Measurements from ENCODE around the gene ATM.

Gene ATM

GRCh38 chr11:108226036-108226435 lies 3.2 kb downstream of the ATM start:
- no peak overlapping the region for H3K27ac ChIP-seq (ENCODE audit: insufficient read depth in 1 of 2, low read depth in 1 of 2, low read length in 2 of 2, poor library complexity in 1 of 2, severe bottlenecking in 2 of 2)
- DNase-seq = no peak
- no peaks in the 10 kb centered on the region for H3K27me3 ChIP-seq (replicated peaks in 2 of 5; ENCODE audit: control insufficient read depth in 4 of 5, insufficient read depth in 5 of 5, low read length in 4 of 5)
- no peak overlapping the region for H3K4me3 ChIP-seq (ENCODE audit: control insufficient read depth in 1 of 7, extremely low read depth in 1 of 7, insufficient read depth in 4 of 7, low read depth in 2 of 7, low read length in 6 of 7)
- WGBS (ENCODE audit: insufficient coverage) = no CpG with 5 or more reads among the region's 2 CpGs
- ChIA-PET POLR2A (interaction anchor here (0.6 to 0.7 kb wide), 2 partner anchors 35 to 304 kb away, joined by 3 to 4 read pairs; no protein-coding TSS in a partner anchor), CTCF (interaction anchor here (0.6 kb wide), 1 partner anchor 420 kb away, joined by 3 read pairs; no protein-coding TSS in a partner anchor)
- peaks cover 0 to 18% (median 7%) of the 10 kb centered on the region in 4 experiments for H3K36me3 ChIP-seq (ENCODE audit: control insufficient read depth in 4 of 4, insufficient read depth in 4 of 4, low read length in 3 of 4)
- H3K4me1 ChIP-seq (ENCODE audit: control extremely low read depth in 1 of 4, control insufficient read depth in 4 of 4, insufficient read depth in 4 of 4, low read length in 3 of 4) = peaks cover 15 to 30% (median 26%) of the 10 kb centered on the region in 4 experiments
- no peaks in the 10 kb centered on the region for H3K9me3 ChIP-seq (ENCODE audit: control extremely low read depth in 1 of 5, control insufficient read depth in 4 of 5, insufficient read depth in 2 of 5, low read depth in 1 of 5, low read length in 4 of 5)

GRCh38 chr11:108228251-108228650 lies 5.4 kb downstream of the ATM start:
- CTCF ChIA-PET = interaction anchor here (1.2 kb wide), 1 partner anchor 9 kb away, joined by 5 read pairs; no protein-coding TSS in a partner anchor
- WGBS (ENCODE audit: insufficient coverage) = no CpG with 5 or more reads among the region's 2 CpGs
- H3K4me3 ChIP-seq (ENCODE audit: control insufficient read depth in 1 of 7, extremely low read depth in 1 of 7, insufficient read depth in 4 of 7, low read depth in 2 of 7, low read length in 6 of 7) = no peak overlapping the region

GRCh38 chr11:108233277-108233945 lies 10.5 kb downstream of the ATM start:
- Histone ChIP-seq H3K4me3 (ENCODE audit: control insufficient read depth in 1 of 7, extremely low read depth in 1 of 7, insufficient read depth in 4 of 7, low read depth in 2 of 7, low read length in 6 of 7) (no peak overlapping the region), H3K27ac (ENCODE audit: insufficient read depth in 1 of 2, low read depth in 1 of 2, low read length in 2 of 2, poor library complexity in 1 of 2, severe bottlenecking in 2 of 2) (no peak overlapping the region), H3K36me3 (ENCODE audit: control insufficient read depth in 4 of 4, insufficient read depth in 4 of 4, low read length in 3 of 4) (peaks cover 0 to 49% (median 12%) of the 10 kb centered on the region in 4 experiments), H3K27me3 (replicated peaks in 2 of 5; ENCODE audit: control insufficient read depth in 4 of 5, insufficient read depth in 5 of 5, low read length in 4 of 5) (no peaks in the 10 kb centered on the region), H3K4me1 (ENCODE audit: control extremely low read depth in 1 of 4, control insufficient read depth in 4 of 4, insufficient read depth in 4 of 4, low read length in 3 of 4) (peaks cover 9 to 17% (median 12%) of the 10 kb centered on the region in 4 experiments), H3K9me3 (ENCODE audit: control extremely low read depth in 1 of 5, control insufficient read depth in 4 of 5, insufficient read depth in 2 of 5, low read depth in 1 of 5, low read length in 4 of 5) (no peaks in the 10 kb centered on the region)
- no CpG with 5 or more reads among the region's 2 CpGs for WGBS (ENCODE audit: insufficient coverage)
- ChIA-PET CTCF (interaction anchor here (1.2 kb wide), 1 partner anchor 10 kb away, joined by 3 read pairs; the partner anchor contains the start of gene ATM), POLR2A (interaction anchor here (0.5 kb wide), 1 partner anchor 20 kb away, joined by 3 read pairs; no protein-coding TSS in a partner anchor)
- no peak for DNase-seq

More at GRCh38 chr11:108228251-108228650, 5.4 kb downstream of the ATM start:
- no peak overlapping the region for H3K27ac ChIP-seq (ENCODE audit: insufficient read depth in 1 of 2, low read depth in 1 of 2, low read length in 2 of 2, poor library complexity in 1 of 2, severe bottlenecking in 2 of 2)
- peaks cover 0 to 37% (median 12%) of the 10 kb centered on the region in 4 experiments for H3K36me3 ChIP-seq (ENCODE audit: control insufficient read depth in 4 of 4, insufficient read depth in 4 of 4, low read length in 3 of 4)
- H3K4me1 ChIP-seq (ENCODE audit: control extremely low read depth in 1 of 4, control insufficient read depth in 4 of 4, insufficient read depth in 4 of 4, low read length in 3 of 4) = peaks cover 10 to 20% (median 18%) of the 10 kb centered on the region in 4 experiments
- no peaks in the 10 kb centered on the region for H3K27me3 ChIP-seq (replicated peaks in 2 of 5; ENCODE audit: control insufficient read depth in 4 of 5, insufficient read depth in 5 of 5, low read length in 4 of 5)
- POLR2A ChIA-PET = no interaction called here
- no peaks in the 10 kb centered on the region for H3K9me3 ChIP-seq (ENCODE audit: control extremely low read depth in 1 of 5, control insufficient read depth in 4 of 5, insufficient read depth in 2 of 5, low read depth in 1 of 5, low read length in 4 of 5)
- DNase-seq = no peak

GRCh38 chr11:108235192-108235591 lies 12.3 kb downstream of the ATM start:
- no CpG with 5 or more reads among the region's 1 CpG for WGBS (ENCODE audit: insufficient coverage)
- H3K27ac ChIP-seq (ENCODE audit: insufficient read depth in 1 of 2, low read depth in 1 of 2, low read length in 2 of 2, poor library complexity in 1 of 2, severe bottlenecking in 2 of 2) = no peak overlapping the region
- no peaks in the 10 kb centered on the region for H3K27me3 ChIP-seq (replicated peaks in 2 of 5; ENCODE audit: control insufficient read depth in 4 of 5, insufficient read depth in 5 of 5, low read length in 4 of 5)
- H3K4me3 ChIP-seq (ENCODE audit: control insufficient read depth in 1 of 7, extremely low read depth in 1 of 7, insufficient read depth in 4 of 7, low read depth in 2 of 7, low read length in 6 of 7) = no peak overlapping the region
- ChIA-PET POLR2A (no interaction called here), CTCF (interaction anchor here (2.7 kb wide), 1 partner anchor 17 kb away, joined by 9 read pairs; no protein-coding TSS in a partner anchor)
- no peaks in the 10 kb centered on the region for H3K9me3 ChIP-seq (ENCODE audit: control extremely low read depth in 1 of 5, control insufficient read depth in 4 of 5, insufficient read depth in 2 of 5, low read depth in 1 of 5, low read length in 4 of 5)
- H3K36me3 ChIP-seq (ENCODE audit: control insufficient read depth in 4 of 4, insufficient read depth in 4 of 4, low read length in 3 of 4) = peaks cover 2 to 41% (median 8%) of the 10 kb centered on the region in 4 experiments
- H3K4me1 ChIP-seq (ENCODE audit: control extremely low read depth in 1 of 4, control insufficient read depth in 4 of 4, insufficient read depth in 4 of 4, low read length in 3 of 4) = peaks cover 9 to 22% (median 12%) of the 10 kb centered on the region in 4 experiments
- no peak for DNase-seq

GRCh38 chr11:108235633-108236032 lies 12.8 kb downstream of the ATM start:
- DNase-seq = no peak
- Histone ChIP-seq H3K4me1 (ENCODE audit: control extremely low read depth in 1 of 4, control insufficient read depth in 4 of 4, insufficient read depth in 4 of 4, low read length in 3 of 4) (peaks cover 9 to 22% (median 12%) of the 10 kb centered on the region in 4 experiments), H3K27ac (ENCODE audit: insufficient read depth in 1 of 2, low read depth in 1 of 2, low read length in 2 of 2, poor library complexity in 1 of 2, severe bottlenecking in 2 of 2) (no peak overlapping the region), H3K4me3 (ENCODE audit: control insufficient read depth in 1 of 7, extremely low read depth in 1 of 7, insufficient read depth in 4 of 7, low read depth in 2 of 7, low read length in 6 of 7) (no peak overlapping the region), H3K36me3 (ENCODE audit: control insufficient read depth in 4 of 4, insufficient read depth in 4 of 4, low read length in 3 of 4) (peaks cover 4 to 39% (median 8%) of the 10 kb centered on the region in 4 experiments), H3K9me3 (ENCODE audit: control extremely low read depth in 1 of 5, control insufficient read depth in 4 of 5, insufficient read depth in 2 of 5, low read depth in 1 of 5, low read length in 4 of 5) (no peaks in the 10 kb centered on the region), H3K27me3 (replicated peaks in 2 of 5; ENCODE audit: control insufficient read depth in 4 of 5, insufficient read depth in 5 of 5, low read length in 4 of 5) (no peaks in the 10 kb centered on the region)
- ChIA-PET POLR2A (no interaction called here), CTCF (interaction anchor here (1.5 to 2.7 kb wide), 2 partner anchors 13 to 17 kb away, joined by 5 to 9 read pairs; partner anchors contain the start of genes ATM and NPAT)
- WGBS (ENCODE audit: insufficient coverage) = no CpG with 5 or more reads among the region's 2 CpGs

- 88% methylated on average over 1 of the region's 1 CpG for WGBS (ENCODE audit: insufficient coverage)
- Histone ChIP-seq H3K4me3 (ENCODE audit: control insufficient read depth in 1 of 7, extremely low read depth in 1 of 7, insufficient read depth in 4 of 7, low read depth in 2 of 7, low read length in 6 of 7) (peak overlapping the region in 1 of 7 experiments; percentile 28), H3K27me3 (replicated peaks in 2 of 5; ENCODE audit: control insufficient read depth in 4 of 5, insufficient read depth in 5 of 5, low read length in 4 of 5) (no peaks in the 10 kb centered on the region), H3K36me3 (ENCODE audit: control insufficient read depth in 4 of 4, insufficient read depth in 4 of 4, low read length in 3 of 4) (peaks cover 0 to 33% (median 6%) of the 10 kb centered on the region in 4 experiments), H3K4me1 (ENCODE audit: control extremely low read depth in 1 of 4, control insufficient read depth in 4 of 4, insufficient read depth in 4 of 4, low read length in 3 of 4) (peaks cover 9 to 22% (median 12%) of the 10 kb centered on the region in 4 experiments), H3K9me3 (ENCODE audit: control extremely low read depth in 1 of 5, control insufficient read depth in 4 of 5, insufficient read depth in 2 of 5, low read depth in 1 of 5, low read length in 4 of 5) (no peaks in the 10 kb centered on the region), H3K27ac (ENCODE audit: insufficient read depth in 1 of 2, low read depth in 1 of 2, low read length in 2 of 2, poor library complexity in 1 of 2, severe bottlenecking in 2 of 2) (no peak overlapping the region)
- DNase-seq = no peak
- ChIA-PET CTCF (interaction anchor here (0.6 to 2.7 kb wide), 5 partner anchors 9 to 223 kb away, joined by 3 to 9 read pairs (median 5); partner anchors contain the start of genes ATM and NPAT), POLR2A (interaction anchor here (0.6 kb wide), 1 partner anchor 14 kb away, joined by 5 read pairs; the partner anchor contains the start of genes ATM and NPAT)
Measured at GRCh38 chr11:108237058-108237481, 14.2 kb downstream of the ATM start.

- H3K4me1 ChIP-seq (ENCODE audit: control extremely low read depth in 1 of 4, control insufficient read depth in 4 of 4, insufficient read depth in 4 of 4, low read length in 3 of 4) = peaks cover 9 to 22% (median 12%) of the 10 kb centered on the region in 4 experiments
- CTCF ChIA-PET = no interaction called here
- H3K27ac ChIP-seq (ENCODE audit: insufficient read depth in 1 of 2, low read depth in 1 of 2, low read length in 2 of 2, poor library complexity in 1 of 2, severe bottlenecking in 2 of 2) = no peak overlapping the region
- no peak for DNase-seq
- no peaks in the 10 kb centered on the region for H3K27me3 ChIP-seq (replicated peaks in 2 of 5; ENCODE audit: control insufficient read depth in 4 of 5, insufficient read depth in 5 of 5, low read length in 4 of 5)
- H3K9me3 ChIP-seq (ENCODE audit: control extremely low read depth in 1 of 5, control insufficient read depth in 4 of 5, insufficient read depth in 2 of 5, low read depth in 1 of 5, low read length in 4 of 5) = no peaks in the 10 kb centered on the region
- no peak overlapping the region for H3K4me3 ChIP-seq (ENCODE audit: control insufficient read depth in 1 of 7, extremely low read depth in 1 of 7, insufficient read depth in 4 of 7, low read depth in 2 of 7, low read length in 6 of 7)
- peaks cover 0 to 19% (median 4%) of the 10 kb centered on the region in 4 experiments for H3K36me3 ChIP-seq (ENCODE audit: control insufficient read depth in 4 of 4, insufficient read depth in 4 of 4, low read length in 3 of 4)
- POLR2A ChIA-PET = no interaction called here
Measured at GRCh38 chr11:108239076-108239475, 16.2 kb downstream of the ATM start.

Data from common myeloid progenitor, CD34-positive (primary cell).